K562 (cell line): Measurements from ENCODE around the gene SIGLEC7. TPM values are rescaled to one million over a fixed set of nuclear protein-coding genes. Genes with fewer than 3 reads are reported as not detected.
A peak's percentile ranks its signal among the peaks of the same experiment; 100 is the strongest.
"Not testable (repeated sequence)": the region's sequence is repeated elsewhere in the genome, so short reads cannot be mapped to it uniquely, and the experiment has no call there.

Experiments used
- RFX1 ChIP-seq: fragments of 450-650 bp; IDR thresholded peaks from 2 replicates; pipeline ENCODE4 v1.6.1; 2016; ENCODE audit warnings: mild to moderate bottlenecking, moderate library complexity
- polyA plus RNA-seq, 8 experiments: library from polyadenylated mRNA; depleted of rRNA in 4 of 8; stranded (reverse) in 5 of 8; unstranded in 3 of 8; fragments of >200 nt; fragmentation: Nextera tagmentation in 2 of 8; fragmentation: Illumina TruSeq in 1 of 8; extraction: Ambion mirVana in 2 of 8; extraction: Trizol in 1 of 8; gene quantifications; 2 replicates each; pipeline versions ENCODE4 v1.2.1 to v1.2.3, GENCODE V29; 2011 to 2014; ENCODE audit warnings: inconsistent platforms in 1 of 8, missing spikeins in 1 of 8
- total RNA-seq, 7 experiments: library from RNA; depleted of rRNA in 6 of 7; stranded (reverse); fragments of >200 nt in 6 of 7; fragmentation: Illumina TruSeq in 2 of 7; extraction: Trizol in 2 of 7; gene quantifications; 2 replicates each; pipeline versions ENCODE4 v1.2.1 to v1.2.3, GENCODE V29; 2011 to 2021; ENCODE audit warnings: low replicate concordance in 1 of 7
- TF ChIP-seq, protein P1 (sequence below), 2 experiments: fragments of 450-650 bp; formaldehyde crosslinking in 1 of 2; IDR thresholded peaks; 2 replicates each; pipeline versions ENCODE4 v1.4.0 to v1.6.1; 2014 to 2020; ENCODE audit warnings: mild to moderate bottlenecking in 2 of 2, borderline replicate concordance in 1 of 2, low read depth in 1 of 2
- TF ChIP-seq, protein P2 (sequence below): fragments of 450-650 bp; formaldehyde crosslinking; IDR thresholded peaks from 2 replicates; pipeline ENCODE4 v1.4.0; 2020; ENCODE audit warnings: mild to moderate bottlenecking, moderate library complexity

SIGLEC7 gene
- total and polyA plus RNA-seq, 9 of the 15 experiments (the other 6 are each of a cell fraction or from before 2014, with no cell fraction given) = 0.10 to 0.12 TPM; not detected in 7

DNA sequence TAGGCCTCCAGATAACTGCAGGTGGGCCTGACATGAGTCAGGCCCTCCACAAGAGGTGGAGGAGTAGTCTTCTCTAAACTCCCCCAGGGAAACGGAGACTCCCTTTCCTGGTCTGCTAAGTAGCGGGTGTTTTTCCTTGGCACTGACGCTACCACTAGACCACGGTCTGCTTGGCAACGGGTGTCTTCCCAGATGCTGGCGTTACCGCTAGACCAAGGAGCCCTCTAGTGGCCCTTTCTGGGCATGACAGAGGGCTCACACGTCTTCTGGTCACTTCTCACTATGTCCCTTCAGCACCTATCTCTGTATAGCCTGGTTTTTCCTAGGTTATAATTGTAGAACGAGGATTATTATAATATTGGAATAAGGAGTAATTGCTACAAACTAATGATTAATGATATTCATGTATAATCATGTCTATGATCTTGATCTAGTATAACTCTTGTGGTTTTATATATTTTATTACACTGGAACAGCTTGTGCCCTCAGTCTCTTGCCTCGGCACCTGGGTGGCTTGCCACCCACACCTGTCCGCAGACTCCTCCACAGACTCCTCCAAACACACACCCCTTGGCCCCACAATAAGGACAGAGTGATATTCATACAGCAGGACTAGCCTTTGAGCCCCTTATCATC lies 27.3 kb downstream of the SIGLEC7 start (continued):
- TF ChIP-seq, protein P1, sequence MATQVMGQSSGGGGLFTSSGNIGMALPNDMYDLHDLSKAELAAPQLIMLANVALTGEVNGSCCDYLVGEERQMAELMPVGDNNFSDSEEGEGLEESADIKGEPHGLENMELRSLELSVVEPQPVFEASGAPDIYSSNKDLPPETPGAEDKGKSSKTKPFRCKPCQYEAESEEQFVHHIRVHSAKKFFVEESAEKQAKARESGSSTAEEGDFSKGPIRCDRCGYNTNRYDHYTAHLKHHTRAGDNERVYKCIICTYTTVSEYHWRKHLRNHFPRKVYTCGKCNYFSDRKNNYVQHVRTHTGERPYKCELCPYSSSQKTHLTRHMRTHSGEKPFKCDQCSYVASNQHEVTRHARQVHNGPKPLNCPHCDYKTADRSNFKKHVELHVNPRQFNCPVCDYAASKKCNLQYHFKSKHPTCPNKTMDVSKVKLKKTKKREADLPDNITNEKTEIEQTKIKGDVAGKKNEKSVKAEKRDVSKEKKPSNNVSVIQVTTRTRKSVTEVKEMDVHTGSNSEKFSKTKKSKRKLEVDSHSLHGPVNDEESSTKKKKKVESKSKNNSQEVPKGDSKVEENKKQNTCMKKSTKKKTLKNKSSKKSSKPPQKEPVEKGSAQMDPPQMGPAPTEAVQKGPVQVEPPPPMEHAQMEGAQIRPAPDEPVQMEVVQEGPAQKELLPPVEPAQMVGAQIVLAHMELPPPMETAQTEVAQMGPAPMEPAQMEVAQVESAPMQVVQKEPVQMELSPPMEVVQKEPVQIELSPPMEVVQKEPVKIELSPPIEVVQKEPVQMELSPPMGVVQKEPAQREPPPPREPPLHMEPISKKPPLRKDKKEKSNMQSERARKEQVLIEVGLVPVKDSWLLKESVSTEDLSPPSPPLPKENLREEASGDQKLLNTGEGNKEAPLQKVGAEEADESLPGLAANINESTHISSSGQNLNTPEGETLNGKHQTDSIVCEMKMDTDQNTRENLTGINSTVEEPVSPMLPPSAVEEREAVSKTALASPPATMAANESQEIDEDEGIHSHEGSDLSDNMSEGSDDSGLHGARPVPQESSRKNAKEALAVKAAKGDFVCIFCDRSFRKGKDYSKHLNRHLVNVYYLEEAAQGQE (IDR thresholded peaks at IDR 0.05; ENCODE audit: borderline replicate concordance) = peak; percentile 49; the same call in 1 of the 2 replicates
- TF ChIP-seq, protein P1 (CRISPR knock-in tag; IDR thresholded peaks at IDR 0.05; ENCODE audit: low read depth) = not testable (repeated sequence)
- TF ChIP-seq RFX1 = peak; percentile 34
- TF ChIP-seq, protein P2, sequence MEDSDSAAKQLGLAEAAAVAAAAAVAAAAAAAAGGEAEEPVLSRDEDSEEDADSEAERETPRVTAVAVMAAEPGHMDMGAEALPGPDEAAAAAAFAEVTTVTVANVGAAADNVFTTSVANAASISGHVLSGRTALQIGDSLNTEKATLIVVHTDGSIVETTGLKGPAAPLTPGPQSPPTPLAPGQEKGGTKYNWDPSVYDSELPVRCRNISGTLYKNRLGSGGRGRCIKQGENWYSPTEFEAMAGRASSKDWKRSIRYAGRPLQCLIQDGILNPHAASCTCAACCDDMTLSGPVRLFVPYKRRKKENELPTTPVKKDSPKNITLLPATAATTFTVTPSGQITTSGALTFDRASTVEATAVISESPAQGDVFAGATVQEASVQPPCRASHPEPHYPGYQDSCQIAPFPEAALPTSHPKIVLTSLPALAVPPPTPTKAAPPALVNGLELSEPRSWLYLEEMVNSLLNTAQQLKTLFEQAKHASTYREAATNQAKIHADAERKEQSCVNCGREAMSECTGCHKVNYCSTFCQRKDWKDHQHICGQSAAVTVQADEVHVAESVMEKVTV = peak; percentile 23; the same call in 1 of the 2 replicates
